NCI-H128 (cell line): ENCODE results near the gene KIF7.

Source experiments
- DNase-seq: peaks from one replicate; lab custom pipeline; 2025; ENCODE audit not compliant: unreplicated experiment; lab: John Stamatoyannopoulos, UW

Gene KIF7

DNA sequence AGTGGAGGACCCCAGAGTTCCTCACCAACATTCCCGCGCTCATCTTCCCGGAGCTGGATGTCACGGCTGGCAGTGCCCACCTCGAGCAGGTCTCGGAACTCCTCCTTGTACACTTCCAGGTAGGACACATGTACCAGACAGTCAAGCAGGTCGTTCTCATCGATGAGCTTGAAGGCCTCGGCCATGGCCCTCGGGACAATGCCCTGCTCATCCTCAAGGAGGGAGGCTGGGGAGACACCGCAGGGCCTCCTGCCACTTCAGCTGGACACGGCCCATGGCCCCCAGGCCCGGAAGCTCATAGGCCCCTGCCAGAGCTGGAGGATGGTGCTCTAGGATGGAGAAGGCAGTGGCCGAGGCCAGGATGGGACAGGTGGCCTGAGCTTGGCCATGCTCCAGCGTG is 5.6 kb downstream of the KIF7 start:
- DNase-seq = no peak

DNA sequence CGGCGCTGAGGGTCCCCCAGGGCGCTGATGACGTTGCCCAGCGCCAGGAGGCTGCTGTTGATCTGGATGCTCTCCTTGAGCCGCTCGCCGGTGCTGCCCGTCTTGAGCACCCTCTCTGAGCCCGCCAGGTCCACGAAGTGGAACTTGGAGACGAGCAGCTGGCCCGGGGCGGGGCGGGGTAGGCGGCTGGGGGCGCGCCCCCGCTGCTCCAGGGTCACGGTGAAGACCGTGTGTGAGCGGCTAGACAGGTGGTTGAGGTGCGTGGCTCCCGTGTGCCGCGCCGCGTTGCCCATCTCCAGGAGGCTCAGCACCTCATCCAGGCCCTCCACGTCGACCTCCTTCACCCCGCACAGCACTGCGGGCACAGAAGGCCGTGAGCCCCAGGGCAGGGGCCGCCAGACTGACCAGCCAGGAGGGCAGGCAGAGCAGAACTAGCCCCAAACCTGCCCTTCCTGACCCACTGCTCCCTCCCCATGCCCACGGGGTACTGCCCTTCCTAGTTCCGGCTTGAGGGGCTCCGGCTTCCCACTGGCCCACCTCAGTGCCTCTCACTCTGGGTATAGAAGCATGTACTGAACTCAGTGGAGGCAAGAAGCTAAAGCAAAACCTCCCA is 6.1 kb downstream of the KIF7 start:
- DNase-seq = no peak

DNA sequence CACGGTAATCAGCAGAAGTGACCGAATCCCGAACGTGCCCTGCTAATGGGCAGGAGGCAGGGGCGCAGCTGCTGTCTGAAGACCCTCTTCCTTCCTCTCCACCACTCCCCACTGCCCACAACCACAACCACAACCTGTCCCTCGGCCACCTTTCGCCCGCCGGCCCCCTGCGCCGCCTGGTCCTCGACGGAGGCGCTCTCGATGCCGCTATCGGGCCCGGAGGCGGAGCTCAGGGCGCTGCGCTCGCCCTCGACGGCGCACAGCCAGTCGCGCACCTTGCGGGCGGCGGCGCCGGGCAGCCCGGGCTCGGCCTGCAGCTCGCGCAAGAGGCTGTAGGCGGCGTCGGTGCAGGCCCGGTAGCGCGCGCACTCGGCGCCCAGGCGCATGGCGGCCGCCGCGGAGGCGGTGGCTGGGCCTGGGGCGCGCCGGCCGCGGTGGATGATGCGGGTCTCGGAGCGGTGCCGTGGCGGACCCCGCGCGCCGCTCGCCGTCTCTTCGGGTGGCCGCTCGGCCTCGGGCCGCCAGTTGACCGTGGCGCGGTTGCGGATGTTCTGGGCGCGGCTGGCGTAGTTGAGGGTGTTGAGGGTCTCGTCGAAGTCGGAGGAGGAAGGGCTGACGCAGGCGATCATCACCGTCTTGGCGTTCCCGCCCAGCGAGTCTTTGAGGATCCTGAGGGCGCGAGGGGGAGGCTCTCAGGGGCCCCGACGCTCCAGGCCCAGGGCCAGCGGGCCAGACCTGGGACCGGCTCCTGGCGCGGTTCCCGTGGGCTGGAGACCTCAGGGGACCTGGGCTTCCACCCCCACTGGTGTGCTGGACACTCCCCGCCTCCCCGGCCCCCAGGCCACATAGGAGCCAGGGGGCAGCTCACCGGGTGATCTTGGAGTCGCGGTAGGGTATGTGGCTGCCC is 6.9 kb downstream of the KIF7 start:
- DNase-seq = no peak

DNA sequence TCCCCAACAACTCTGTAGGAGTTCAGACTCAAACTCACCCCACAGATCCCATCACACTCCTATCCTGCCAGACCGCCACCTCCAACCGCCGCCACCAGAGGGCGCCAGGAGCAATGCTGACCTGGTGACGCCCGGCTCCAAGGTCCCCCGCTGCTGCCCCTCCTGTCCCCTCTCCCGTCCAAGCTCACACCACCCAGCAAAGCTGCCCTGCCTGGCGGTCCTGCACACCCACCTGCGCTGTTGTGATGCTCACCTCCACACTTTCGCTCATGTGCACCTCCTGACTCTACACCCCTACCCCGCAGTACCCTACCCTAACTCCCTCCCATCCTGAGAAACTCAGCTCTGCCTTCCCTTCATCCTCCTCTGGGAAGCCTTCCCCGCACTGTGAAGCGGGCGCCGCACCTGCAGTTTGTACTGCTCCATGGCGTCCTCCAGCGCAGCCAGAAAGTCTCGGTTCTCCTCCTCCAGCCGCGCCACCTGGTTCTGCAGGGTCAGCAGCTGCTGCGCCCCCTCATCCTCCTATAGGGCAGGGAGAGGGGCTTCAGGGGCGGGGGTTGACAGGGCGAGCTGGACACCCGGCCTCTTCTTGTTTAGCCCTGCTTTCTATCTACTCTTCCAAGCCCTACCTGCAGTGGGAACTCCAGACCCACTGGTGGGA is 7.9 kb downstream of the KIF7 start:
- DNase-seq = no peak

DNA sequence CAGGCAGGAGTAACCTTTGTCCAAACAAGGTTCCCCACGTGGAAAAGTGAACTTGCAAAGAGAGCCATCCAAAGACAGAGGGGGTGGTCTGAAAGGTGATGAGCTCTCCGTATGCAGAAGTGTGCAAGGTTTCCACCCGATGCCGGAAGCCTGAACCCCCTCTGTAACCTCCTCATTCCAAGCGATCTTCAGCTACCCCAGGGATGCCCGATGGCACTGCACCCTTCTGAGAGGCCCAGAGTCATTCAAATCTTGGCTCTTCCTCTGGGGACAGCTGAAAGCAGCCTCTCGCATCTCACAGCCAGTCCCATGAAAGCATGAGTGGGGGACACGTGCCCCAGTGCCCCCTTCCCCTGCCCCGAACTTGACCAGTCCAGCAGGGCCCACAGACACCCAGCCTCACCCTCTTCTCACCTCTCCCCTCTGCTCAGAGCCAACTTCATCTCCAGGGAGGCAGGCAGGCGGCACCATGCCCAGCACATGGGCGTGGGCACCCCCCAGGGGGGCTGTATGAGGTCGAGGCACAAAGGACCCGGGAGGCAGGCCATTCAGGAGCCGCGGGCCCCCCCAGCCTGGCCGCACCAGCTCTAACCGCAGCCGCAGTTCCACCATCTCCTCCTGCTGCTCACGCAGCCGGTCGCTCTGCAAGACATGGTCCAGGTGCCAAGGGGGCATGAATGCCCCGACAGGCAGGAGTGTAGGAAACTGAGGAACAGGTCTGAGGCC is 8.7 kb downstream of the KIF7 start:
- no peak for DNase-seq

DNA sequence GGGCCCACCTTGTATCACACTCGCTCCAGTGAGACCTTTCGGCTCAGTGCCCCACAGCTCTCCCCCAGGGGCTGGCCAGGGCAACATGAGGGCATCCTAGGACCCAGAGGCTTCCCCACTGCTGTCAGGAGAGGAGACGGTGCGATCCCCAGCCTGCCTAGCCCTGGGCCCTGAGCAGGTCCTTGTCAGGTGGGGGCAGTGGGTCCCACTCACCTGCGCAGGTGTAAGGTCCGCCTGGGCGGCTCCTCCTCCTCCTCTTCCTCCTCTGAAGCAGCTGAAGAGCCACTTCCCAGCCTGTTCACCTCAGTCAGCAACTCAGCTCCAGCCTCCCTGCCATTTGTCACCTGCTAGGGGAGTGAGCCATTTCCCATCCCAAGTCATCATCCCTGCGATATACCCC is 9.6 kb downstream of the KIF7 start:
- no peak for DNase-seq

DNA sequence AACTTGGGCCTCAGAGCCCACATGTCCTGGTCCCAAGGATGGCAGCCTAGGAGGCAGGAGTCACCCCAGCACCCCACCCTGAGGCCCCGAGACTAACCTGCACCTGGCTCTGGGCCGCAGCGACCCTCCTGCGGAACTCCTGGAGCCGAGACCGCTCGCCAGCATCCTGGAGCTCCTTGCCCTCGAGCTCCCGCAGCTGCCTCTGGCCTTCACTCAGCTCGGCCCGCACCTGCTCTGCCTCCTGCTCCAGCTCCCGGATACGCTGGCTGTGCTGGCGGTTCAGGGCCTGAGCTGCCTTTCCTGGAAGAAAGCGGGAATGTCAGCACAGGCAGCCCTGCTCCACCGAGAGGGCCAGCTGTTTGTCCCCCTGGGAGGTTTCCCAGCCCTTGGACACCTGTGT is 13.2 kb downstream of the KIF7 start:
- DNase-seq = no peak

DNA sequence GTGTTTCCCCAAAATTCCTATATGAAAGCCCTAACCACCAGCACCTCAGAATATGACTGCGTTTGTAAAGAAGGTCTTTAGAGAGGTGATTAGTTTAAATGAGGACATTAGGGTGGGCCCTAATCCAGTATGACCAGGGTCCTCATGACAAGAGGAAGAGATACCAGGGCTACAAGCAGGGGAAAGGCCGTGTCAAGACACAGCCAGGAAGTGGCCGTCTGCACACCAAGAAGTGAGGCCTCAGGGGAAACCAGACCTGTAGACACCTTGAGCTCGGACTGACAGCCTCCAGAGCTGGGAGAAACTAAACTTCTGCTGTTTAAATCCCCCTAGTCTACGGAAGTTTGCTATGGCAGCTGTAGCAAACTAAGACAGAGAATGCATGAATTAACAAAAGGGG is 14.2 kb downstream of the KIF7 start:
- no peak for DNase-seq

DNA sequence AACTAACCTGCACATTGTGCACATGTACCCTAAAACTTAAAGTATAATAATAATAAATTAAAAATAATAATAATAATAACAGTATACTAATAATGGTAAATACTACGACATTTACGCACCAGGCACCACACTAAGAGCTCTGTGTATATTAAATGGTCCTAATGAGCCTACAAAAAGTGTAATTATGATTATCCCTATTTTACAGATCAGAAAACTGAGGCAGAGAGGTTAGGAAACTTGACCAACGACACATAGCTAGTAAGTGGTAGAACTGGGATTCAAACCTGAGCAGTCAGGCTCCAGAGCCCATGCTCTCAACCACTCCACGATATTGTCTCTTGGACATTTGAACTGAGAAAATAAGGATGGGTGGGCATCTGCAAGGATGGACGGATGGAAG is 15.0 kb downstream of the KIF7 start:
- no peak for DNase-seq

DNA sequence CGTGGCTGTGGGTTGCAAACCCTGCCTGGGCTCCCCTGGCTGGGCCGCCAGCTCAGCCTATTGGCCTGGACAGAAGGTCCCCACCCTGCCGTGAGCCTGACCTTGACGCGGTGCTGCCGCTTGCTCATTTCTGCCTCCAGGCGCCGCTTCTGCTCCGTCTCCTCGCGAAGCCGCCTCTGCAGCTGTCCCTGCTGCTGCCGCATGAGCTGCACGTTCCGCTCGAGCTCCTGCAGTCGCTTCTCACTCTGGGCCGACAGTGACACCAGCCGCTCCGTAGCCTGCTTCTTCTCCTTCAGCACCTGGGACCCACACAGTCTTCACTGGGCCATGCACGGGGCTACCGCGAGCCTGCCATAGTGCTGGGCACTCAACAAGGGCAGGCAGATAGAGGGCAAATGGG is 21.7 kb downstream of the KIF7 start:
- DNase-seq = no peak

DNA sequence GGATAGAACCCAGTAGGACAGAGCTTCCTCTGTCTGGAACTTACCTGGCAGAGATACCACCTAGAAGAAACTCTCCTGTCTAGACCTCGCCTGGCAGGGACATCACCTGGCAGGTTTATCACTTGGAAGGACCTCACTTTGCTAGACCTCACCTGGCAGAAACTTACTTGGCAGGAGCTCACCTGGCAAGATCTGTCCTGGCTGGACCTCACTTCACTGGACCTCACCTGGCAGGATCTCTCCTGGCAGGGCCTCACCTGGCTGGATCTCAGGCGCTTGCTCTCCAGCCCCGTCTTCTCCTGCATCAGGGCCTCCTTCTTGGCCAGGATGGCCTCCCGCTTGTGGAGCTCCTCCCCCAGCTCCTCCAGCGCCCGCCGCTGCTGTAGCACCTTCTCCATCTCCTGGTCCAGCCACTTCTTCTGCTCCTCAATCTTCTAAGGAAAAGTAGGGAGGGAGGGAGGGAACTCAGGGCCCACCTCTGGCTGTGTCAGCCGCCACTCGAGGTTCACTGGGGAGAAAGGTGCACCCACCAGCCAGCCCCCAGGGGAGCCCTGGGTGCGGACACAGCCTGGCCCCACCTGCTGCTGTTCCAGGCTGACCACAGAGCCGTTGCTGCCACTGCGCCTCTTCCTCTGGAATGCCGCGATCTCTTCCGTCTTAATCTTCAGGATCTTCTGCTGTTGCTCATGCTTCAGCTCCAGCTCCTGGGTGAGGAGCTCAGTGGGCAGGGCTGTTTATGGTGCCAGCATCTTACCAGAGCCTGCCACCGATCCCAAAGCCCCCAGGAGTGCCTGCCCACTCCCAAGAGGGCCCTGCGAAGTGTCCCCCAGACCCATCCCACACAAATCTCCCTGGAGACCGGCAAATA is 22.5 kb downstream of the KIF7 start:
- DNase-seq = no peak

DNA sequence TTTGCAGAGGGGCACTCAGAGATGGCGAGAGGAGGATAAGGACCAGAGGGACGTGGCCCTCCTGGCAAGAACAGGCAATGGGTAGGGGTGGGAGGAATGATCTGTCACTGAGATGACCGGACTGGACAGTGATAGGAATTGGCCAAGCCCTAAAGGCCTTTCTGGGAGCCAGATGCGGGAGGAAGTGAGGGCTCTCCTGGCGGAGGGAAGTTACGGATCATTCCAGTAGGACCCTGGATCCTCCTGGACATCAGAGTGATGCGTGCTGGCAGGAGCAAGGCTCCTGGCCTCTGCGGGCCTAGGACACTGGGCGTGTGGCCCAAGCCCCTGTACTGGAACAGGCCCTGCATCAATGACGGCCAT is 23.4 kb downstream of the KIF7 start:
- no peak for DNase-seq

DNA sequence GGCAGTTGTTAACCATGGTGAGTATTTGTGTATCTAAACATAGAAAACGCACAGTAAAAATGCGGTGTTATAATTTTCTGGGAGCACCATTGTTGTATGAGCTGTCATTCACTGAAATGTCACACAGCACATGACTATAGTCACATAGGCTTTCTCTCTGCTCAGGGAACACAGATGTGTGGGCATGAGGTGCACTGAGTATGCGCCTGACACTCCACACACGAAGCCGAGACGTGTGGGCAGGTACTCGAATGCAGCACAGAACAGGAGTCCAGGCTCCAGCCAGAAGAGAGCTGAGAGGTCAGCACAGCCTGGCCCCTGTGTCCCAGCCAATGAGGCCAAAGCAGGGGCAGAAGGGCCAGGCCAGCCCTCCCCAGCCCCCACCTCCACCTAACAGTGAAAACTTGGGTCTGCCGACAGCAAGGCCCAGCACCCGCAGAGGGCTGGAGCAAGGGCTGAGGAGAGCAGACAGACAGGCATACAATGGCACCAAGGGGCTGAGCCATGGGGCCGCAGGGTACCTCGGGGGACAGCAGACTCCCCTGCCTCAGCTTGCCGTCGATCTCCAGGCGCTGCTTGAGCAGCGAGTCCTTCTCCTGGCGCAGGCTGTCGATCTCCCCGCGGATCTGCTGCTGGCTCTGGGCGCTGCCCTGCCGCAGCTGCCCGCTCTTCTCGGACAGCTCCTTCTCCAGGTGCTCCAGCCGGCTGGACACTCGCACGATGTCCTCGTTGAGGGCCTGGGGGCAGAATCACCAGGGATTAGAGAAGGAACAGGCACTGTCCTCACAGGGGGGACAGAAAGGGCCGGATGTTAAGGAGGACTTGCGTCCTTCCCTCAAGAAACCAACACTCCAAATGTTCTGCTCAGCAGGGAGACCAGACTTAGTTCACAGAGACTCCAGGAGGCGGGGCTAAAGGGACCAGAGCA is 24.0 kb downstream of the KIF7 start:
- DNase-seq = no peak

DNA sequence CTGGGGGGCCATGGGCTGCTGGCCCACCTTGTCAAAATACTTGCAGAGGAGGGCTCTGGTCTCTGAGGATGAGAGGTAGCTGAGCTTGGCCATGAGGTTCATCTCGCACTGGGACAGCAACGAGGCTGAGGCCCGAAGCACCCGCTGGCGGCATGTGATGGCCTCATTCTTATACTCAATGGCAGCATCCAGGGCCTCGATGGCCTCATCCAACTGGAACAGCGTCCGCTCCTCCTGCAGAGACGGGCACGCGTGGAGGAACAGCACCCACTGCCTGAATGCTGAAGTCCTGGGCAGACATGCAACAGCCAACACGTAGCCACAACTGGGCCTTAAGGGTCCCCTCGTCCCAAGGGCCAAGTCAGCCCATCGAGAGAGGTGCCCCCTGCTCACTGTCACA is 25.0 kb downstream of the KIF7 start:
- DNase-seq = no peak

DNA sequence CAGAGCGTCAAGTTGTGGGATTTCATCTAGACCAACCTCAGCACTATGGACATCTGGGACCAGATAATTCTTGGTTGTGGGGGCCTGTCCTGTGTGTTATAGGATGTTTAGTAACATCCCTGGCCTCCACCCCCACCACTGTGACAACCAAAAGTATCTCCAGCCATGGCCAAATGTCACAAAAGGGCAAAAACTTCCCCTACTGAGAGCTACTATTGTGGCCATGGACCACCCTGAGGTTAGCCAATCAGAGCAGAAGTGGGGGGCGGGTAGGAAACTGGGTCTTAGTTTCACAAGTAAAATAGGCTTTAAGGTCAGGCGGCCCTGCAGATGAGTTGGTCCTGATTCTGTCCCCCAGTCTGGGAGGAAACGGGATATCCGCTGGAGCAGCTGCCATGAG is 25.4 kb downstream of the KIF7 start:
- no peak for DNase-seq

DNA sequence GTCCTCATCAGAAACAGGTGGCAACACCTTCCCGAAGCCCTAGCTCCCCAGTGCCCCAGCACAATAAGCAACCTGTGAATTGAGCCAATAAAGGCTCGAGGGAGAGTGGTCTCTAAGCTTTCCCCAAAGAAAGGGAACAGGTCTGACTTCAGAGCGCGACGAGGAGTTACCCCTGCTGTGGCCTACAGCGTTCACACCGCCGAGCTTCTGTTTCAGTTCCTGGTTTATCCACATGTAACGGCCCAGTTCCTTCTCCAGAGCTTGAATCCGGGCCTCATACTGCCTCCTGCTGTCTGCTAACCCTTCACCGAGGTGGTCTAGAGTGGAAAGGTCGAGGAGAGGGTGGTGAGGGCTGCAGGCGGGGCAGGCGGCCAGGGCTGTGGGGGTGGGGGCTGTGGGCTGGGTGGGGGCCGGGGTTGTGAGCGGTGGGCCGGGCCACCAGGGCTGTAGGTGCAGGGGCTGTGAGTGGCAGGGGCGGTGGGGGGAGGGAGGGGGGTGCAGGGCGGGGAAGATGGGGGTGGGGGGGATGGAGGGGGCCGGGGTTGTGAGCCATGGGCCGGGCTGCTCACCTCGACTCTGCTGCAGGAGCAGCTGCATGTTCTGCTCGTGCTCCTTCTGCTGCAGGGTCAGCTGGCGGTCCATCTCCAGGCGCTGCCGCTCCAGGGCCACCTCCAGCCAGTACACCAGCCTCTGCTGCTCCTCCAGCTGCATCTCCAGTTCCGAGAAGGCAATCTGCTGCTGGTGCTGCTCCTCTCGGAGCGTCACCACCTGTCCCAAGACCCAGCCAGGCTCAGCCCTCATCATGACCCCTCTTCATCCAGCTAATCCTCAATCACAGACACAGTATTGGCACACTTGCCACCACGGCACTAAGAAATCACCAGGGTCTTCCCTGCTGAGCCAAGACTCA is 26.2 kb downstream of the KIF7 start:
- no peak for DNase-seq

DNA sequence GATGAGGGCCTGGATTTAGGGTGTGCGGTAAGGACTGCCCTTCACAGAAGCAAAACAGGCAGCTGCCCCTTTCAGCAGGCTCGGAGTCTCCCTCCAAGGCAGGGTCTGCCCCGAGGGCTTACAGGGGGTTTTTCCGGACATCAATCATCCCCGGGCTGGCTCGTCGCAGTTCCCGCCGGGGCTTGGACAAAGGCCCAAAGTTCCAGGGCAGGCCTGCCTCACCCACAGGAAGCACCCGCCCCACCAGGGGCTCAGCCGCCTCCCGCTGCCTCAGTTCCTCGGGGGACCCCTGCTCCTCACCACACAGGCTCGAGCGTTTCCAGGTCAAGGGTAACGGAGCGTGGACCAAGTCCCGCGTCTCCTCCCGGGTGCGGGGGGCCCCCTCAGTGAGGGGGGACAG is 27.0 kb downstream of the KIF7 start:
- no peak for DNase-seq

DNA sequence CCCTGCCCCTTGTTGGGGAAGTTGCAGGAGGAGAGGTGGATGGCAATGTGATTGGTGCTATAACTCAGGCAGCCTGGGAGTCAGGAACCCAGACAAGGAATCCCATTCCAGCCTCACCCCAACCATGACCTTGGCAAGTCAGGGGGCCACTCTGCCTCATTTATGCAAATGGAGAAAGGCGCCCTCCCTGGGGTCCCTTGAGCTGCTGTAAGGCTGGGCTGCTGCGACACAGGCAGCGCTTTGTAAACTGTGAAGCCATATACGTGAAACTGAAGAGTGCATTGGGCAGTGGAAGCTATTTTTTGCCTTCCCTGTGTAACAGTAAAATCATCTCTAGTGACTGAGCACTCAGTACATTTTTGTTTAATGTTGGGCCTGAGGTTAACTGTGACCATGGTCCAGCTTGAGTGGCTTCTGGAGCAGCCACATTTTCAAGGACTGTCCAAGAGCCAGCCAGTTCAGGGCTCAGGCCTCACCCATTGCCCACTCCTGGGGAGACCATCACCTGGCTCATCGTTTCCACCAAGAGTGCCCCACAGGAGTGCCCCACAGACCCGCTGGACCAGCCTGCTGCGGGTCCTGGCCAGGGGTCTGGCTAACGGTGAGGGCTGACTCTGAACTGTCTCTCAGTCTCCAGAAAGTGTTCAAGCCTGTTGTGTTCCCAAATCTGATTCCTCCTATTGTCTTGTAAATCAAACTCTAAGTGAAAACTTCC is 27.9 kb downstream of the KIF7 start:
- DNase-seq = no peak
